ENCODE data around the gene GPI.

DNA sequence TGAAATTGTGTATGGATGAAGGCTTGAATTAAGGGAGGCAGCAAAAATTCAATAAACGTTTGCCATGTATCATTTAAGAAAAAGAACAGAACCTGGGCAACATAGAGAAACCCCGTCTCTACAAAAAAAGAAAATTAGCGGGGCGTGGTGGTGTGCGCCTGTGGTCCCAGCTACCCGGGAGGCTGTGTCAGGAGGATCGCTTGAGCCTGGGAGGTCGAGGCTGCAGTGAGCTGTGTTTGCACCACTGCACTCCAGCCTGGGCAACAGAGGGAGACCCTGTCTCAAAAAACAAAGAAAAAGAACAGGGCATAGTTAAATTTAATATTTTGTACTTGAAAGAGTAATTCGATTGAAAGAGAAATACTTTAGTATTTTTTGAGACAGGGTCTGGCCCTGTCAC, 64.6 kb downstream of the GPI start:
- TF ChIP-seq, protein P1, sequence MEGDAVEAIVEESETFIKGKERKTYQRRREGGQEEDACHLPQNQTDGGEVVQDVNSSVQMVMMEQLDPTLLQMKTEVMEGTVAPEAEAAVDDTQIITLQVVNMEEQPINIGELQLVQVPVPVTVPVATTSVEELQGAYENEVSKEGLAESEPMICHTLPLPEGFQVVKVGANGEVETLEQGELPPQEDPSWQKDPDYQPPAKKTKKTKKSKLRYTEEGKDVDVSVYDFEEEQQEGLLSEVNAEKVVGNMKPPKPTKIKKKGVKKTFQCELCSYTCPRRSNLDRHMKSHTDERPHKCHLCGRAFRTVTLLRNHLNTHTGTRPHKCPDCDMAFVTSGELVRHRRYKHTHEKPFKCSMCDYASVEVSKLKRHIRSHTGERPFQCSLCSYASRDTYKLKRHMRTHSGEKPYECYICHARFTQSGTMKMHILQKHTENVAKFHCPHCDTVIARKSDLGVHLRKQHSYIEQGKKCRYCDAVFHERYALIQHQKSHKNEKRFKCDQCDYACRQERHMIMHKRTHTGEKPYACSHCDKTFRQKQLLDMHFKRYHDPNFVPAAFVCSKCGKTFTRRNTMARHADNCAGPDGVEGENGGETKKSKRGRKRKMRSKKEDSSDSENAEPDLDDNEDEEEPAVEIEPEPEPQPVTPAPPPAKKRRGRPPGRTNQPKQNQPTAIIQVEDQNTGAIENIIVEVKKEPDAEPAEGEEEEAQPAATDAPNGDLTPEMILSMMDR (IDR thresholded peaks at IDR 0.05; ENCODE audit: insufficient read depth, low read length), result no peak
- no peak for TF ChIP-seq SPI1 (IDR thresholded peaks at IDR 0.05; ENCODE audit: borderline replicate concordance, low read depth)
- TF ChIP-seq, protein P2, sequence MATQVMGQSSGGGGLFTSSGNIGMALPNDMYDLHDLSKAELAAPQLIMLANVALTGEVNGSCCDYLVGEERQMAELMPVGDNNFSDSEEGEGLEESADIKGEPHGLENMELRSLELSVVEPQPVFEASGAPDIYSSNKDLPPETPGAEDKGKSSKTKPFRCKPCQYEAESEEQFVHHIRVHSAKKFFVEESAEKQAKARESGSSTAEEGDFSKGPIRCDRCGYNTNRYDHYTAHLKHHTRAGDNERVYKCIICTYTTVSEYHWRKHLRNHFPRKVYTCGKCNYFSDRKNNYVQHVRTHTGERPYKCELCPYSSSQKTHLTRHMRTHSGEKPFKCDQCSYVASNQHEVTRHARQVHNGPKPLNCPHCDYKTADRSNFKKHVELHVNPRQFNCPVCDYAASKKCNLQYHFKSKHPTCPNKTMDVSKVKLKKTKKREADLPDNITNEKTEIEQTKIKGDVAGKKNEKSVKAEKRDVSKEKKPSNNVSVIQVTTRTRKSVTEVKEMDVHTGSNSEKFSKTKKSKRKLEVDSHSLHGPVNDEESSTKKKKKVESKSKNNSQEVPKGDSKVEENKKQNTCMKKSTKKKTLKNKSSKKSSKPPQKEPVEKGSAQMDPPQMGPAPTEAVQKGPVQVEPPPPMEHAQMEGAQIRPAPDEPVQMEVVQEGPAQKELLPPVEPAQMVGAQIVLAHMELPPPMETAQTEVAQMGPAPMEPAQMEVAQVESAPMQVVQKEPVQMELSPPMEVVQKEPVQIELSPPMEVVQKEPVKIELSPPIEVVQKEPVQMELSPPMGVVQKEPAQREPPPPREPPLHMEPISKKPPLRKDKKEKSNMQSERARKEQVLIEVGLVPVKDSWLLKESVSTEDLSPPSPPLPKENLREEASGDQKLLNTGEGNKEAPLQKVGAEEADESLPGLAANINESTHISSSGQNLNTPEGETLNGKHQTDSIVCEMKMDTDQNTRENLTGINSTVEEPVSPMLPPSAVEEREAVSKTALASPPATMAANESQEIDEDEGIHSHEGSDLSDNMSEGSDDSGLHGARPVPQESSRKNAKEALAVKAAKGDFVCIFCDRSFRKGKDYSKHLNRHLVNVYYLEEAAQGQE (IDR thresholded peaks at IDR 0.05; ENCODE audit: insufficient replicate concordance, low read depth), result no peak
- TF ChIP-seq POLR2AphosphoS5 (IDR thresholded peaks at IDR 0.05; ENCODE audit: low read depth), result no peak
